ENCODE data around the gene TP73. TPM values are rescaled to one million over a fixed set of nuclear protein-coding genes. Genes with fewer than 3 reads are reported as not detected.

Gene TP73
- total RNA-seq, 2 donors from 2014 or later, result 0.26 to 13.5 TPM

- no peak for DNase-seq
- no peak overlapping the region for H3K4me3 ChIP-seq
- H3K27ac ChIP-seq, result no peak overlapping the region
- TF ChIP-seq, protein P1, sequence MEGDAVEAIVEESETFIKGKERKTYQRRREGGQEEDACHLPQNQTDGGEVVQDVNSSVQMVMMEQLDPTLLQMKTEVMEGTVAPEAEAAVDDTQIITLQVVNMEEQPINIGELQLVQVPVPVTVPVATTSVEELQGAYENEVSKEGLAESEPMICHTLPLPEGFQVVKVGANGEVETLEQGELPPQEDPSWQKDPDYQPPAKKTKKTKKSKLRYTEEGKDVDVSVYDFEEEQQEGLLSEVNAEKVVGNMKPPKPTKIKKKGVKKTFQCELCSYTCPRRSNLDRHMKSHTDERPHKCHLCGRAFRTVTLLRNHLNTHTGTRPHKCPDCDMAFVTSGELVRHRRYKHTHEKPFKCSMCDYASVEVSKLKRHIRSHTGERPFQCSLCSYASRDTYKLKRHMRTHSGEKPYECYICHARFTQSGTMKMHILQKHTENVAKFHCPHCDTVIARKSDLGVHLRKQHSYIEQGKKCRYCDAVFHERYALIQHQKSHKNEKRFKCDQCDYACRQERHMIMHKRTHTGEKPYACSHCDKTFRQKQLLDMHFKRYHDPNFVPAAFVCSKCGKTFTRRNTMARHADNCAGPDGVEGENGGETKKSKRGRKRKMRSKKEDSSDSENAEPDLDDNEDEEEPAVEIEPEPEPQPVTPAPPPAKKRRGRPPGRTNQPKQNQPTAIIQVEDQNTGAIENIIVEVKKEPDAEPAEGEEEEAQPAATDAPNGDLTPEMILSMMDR (IDR thresholded peaks at IDR 0.05), result no peak
- no peak for TF ChIP-seq POLR2A (IDR thresholded peaks at IDR 0.05)
- H3K9me3 ChIP-seq, result no peaks in the 10 kb centered on the region
- no peaks in the 10 kb centered on the region for H3K36me3 ChIP-seq (replicated peaks in 1 of 2; ENCODE audit: insufficient read depth in 1 of 2, low read depth in 2 of 2)
- no peak for ATAC-seq
- 91 to 92% methylated on average over 9 of the region's 9 CpGs for WGBS, 2 donors
- H3K27me3 ChIP-seq, result no peaks in the 10 kb centered on the region
- intact Hi-C loops (cut with DNase I), result no loop called here
- peaks cover 5% of the 10 kb centered on the region for H3K4me1 ChIP-seq
Observed at GRCh38 chr1:3679799-3680453, 27.6 kb downstream of the TP73 start.

- H3K36me3 ChIP-seq (replicated peaks in 1 of 2; ENCODE audit: insufficient read depth in 1 of 2, low read depth in 2 of 2), result no peaks in the 10 kb centered on the region
- DNase-seq, result no peak
- intact Hi-C loops (cut with DNase I), result no loop called here
- no peak for TF ChIP-seq POLR2A (IDR thresholded peaks at IDR 0.05)
- TF ChIP-seq, protein P1 (IDR thresholded peaks at IDR 0.05), result no peak
- H3K4me3 ChIP-seq, result no peak overlapping the region
- no peaks in the 10 kb centered on the region for H3K27me3 ChIP-seq
- peaks cover under 1% of the 10 kb centered on the region for H3K4me1 ChIP-seq
- ATAC-seq, result no peak
- 78 to 86% methylated on average over 1 to 19 of the region's 20 CpGs for whole genome bisulfite sequencing, 2 donors
- H3K9me3 ChIP-seq, result no peaks in the 10 kb centered on the region
- no peak overlapping the region for H3K27ac ChIP-seq
Observed at GRCh38 chr1:3680488-3681230, 28.3 kb downstream of the TP73 start.

DNA sequence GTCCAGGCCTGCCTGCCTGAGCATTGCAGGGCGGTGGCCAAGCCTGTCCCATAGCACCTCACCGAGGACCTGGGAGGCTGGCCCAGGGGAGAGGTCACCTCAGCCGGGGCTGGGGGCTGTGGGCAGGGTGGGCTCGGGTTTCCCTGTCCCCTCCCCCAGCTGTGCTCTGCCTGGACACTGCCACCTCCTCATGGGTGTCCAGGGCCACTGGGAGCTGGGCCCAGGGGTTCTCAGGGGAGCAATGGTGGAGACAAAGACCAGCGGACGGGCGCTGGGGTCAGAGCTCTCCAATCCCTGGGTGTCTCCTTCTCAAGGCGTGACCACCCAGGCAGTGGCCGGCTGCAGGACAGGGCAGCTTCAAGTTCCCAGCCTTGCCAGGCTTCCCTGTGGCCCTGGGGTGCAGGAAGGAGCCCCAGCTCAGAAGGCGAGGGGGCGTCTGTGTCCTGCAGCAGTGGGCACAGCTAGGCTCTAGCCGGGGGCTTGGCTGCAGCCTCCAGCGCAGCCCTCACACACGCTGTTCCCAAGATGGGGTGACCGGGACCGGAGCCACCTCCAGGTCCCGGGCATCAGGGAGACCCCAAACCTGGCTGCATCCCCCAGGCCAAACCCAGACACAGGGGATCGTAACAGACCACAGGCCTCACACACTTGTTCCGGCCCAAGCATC lies 29.0 kb downstream of the TP73 start:
- no peak for TF ChIP-seq POLR2A (IDR thresholded peaks at IDR 0.05)
- TF ChIP-seq, protein P1 (IDR thresholded peaks at IDR 0.05), result no peak

GRCh38 chr1:3681898-3682806 lies 29.8 kb downstream of the TP73 start:
- Histone ChIP-seq H3K27me3 (no peaks in the 10 kb centered on the region), H3K36me3 (replicated peaks in 1 of 2; ENCODE audit: insufficient read depth in 1 of 2, low read depth in 2 of 2) (no peaks in the 10 kb centered on the region), H3K27ac (no peak overlapping the region), H3K4me3 (no peak overlapping the region), H3K4me1 (no peaks in the 10 kb centered on the region), H3K9me3 (no peaks in the 10 kb centered on the region)
- 86 to 92% methylated on average over 14 to 26 of the region's 27 CpGs for WGBS, 2 donors
- TF ChIP-seq, protein P1 (IDR thresholded peaks at IDR 0.05), result no peak
- no peak for TF ChIP-seq POLR2A (IDR thresholded peaks at IDR 0.05)
- DNase-seq (no peak), ATAC-seq (no peak)
- intact Hi-C loops (cut with DNase I), result no loop called here

More for the DNA sequence above, 29.0 kb downstream of the TP73 start:
- DNase-seq, result no peak
- H3K27ac ChIP-seq, result no peak overlapping the region
- WGBS, 2 donors, result 81 to 86% methylated on average over 3 to 16 of the region's 19 CpGs
- no peak overlapping the region for H3K4me3 ChIP-seq
- H3K9me3 ChIP-seq, result no peaks in the 10 kb centered on the region
- H3K27me3 ChIP-seq, result no peaks in the 10 kb centered on the region
- no peak for ATAC-seq
- H3K36me3 ChIP-seq (replicated peaks in 1 of 2; ENCODE audit: insufficient read depth in 1 of 2, low read depth in 2 of 2), result no peaks in the 10 kb centered on the region
- no peaks in the 10 kb centered on the region for H3K4me1 ChIP-seq
- intact Hi-C loops (cut with DNase I), result no loop called here
